A549 (cell line): ENCODE data around the gene DYNC1I2.

Source experiments
- EP300 ChIP-seq, 2 experiments: fragments of >200 bp; sonication (Bioruptor Twin); formaldehyde crosslinking; IDR thresholded peaks; 2 replicates in 1 of 2; 3 replicates in 1 of 2; pipeline ENCODE4 v1.6.1; 2016 to 2017
- NFE2L2 ChIP-seq: fragments of 150-350 bp; conservative IDR thresholded peaks from 2 replicates; pipeline ENCODE4 v1.6.1; 2014; ENCODE audit warnings: low read length
- NR3C1 ChIP-seq: fragments of >200 bp; sonication (Bioruptor Twin); formaldehyde crosslinking; IDR thresholded peaks from 3 replicates; pipeline ENCODE4 v1.6.1; 2017
- POLR2A ChIP-seq: IDR thresholded peaks from 2 replicates; pipeline ENCODE4 v1.6.1; 2012; ENCODE audit warnings: mild to moderate bottlenecking, low read length
- POLR2AphosphoS2 ChIP-seq: conservative IDR thresholded peaks from 2 replicates; pipeline ENCODE4 v1.6.1; 2012; ENCODE audit warnings: low read length, improper control_type of control experiment, inconsistent platforms
- TF ChIP-seq, protein P1 (sequence below): fragments of >200 bp; sonication (Bioruptor Twin); formaldehyde crosslinking; IDR thresholded peaks from 3 replicates; pipeline ENCODE4 v1.5.1; 2016

DNA sequence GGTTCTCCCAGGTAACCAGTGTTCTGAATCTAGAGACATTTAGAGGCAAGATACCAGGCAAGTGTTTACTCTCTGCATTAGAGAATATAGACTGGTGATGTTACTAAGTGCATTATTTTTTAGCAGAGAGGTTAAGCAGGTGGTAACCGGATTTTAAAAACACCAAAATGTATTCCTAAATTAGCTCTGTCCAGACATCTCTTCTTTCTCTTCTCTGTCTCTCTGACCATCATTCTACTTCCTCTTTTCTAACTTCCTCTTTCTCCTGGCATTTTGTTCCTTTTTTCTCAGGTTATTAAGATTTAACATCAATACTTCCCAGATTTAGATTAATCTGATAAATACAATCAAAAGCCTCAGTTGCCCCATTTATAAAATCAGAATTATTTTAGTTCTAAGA is 31.7 kb upstream of the DYNC1I2 start:
- no peak for TF ChIP-seq EP300 (IDR thresholded peaks at IDR 0.05)
- TF ChIP-seq, protein P1, sequence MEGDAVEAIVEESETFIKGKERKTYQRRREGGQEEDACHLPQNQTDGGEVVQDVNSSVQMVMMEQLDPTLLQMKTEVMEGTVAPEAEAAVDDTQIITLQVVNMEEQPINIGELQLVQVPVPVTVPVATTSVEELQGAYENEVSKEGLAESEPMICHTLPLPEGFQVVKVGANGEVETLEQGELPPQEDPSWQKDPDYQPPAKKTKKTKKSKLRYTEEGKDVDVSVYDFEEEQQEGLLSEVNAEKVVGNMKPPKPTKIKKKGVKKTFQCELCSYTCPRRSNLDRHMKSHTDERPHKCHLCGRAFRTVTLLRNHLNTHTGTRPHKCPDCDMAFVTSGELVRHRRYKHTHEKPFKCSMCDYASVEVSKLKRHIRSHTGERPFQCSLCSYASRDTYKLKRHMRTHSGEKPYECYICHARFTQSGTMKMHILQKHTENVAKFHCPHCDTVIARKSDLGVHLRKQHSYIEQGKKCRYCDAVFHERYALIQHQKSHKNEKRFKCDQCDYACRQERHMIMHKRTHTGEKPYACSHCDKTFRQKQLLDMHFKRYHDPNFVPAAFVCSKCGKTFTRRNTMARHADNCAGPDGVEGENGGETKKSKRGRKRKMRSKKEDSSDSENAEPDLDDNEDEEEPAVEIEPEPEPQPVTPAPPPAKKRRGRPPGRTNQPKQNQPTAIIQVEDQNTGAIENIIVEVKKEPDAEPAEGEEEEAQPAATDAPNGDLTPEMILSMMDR: no peak
- TF ChIP-seq NR3C1: no peak
- TF ChIP-seq POLR2A: no peak
- no peak for TF ChIP-seq NFE2L2
- TF ChIP-seq POLR2AphosphoS2: no peak
